OCI-LY1 (cell line): Measurements from ENCODE around the gene HTR4.
"Not testable (repeated sequence)": the region's sequence is repeated elsewhere in the genome, so short reads cannot be mapped to it uniquely, and the experiment has no call there.

Experiments
- H2AFZ ChIP-seq: fragments of 200-600 bp; sonication (generic), shearing (Covaris generic); 2 replicates; pipeline ENCODE4 v1.6.0; 2014; ENCODE audit warnings: antibody characterized with exemption, mild to moderate bottlenecking, low read length
- H3F3A ChIP-seq: fragments of 200-600 bp; sonication (generic), shearing (Covaris generic); 2 replicates; pipeline ENCODE4 v1.6.0; 2014; ENCODE audit warnings: mild to moderate bottlenecking, antibody characterized with exemption, low read length, moderate library complexity; ENCODE audit not compliant: insufficient read depth
- H3K27ac ChIP-seq: fragments of 200-600 bp; sonication (generic); 2 replicates; pipeline ENCODE4 v1.5.1; 2014; ENCODE audit warnings: low read length, mixed run types, mild to moderate bottlenecking, low read depth; ENCODE audit not compliant: poor library complexity, severe bottlenecking
- H3K27me3 ChIP-seq: fragments of 200-600 bp; sonication (generic); 2 replicates; pipeline ENCODE4 v1.6.0; 2014; ENCODE audit warnings: antibody characterized with exemption, mild to moderate bottlenecking, low read length, moderate library complexity; ENCODE audit not compliant: insufficient read depth
- H3K36me3 ChIP-seq: fragments of 200-600 bp; sonication (generic); 2 replicates; pipeline ENCODE4 v1.6.1; 2014; ENCODE audit warnings: mild to moderate bottlenecking, antibody characterized with exemption, low read length, moderate library complexity, mixed read lengths; ENCODE audit not compliant: insufficient read depth
- H3K4me1 ChIP-seq: fragments of 200-600 bp; sonication (generic); 2 replicates; pipeline ENCODE4 v1.5.1; 2014; ENCODE audit warnings: mild to moderate bottlenecking, low read length, moderate library complexity; ENCODE audit not compliant: insufficient read depth, severe bottlenecking
- H3K4me2 ChIP-seq: fragments of 200-600 bp; sonication (generic), shearing (Covaris generic); 2 replicates; pipeline ENCODE4 v1.6.1; 2014; ENCODE audit warnings: low read length
- H3K4me3 ChIP-seq: fragments of 200-600 bp; sonication (generic); 2 replicates; pipeline ENCODE4 v1.5.1; 2014; ENCODE audit warnings: low read length, low read depth, mild to moderate bottlenecking, mixed read lengths; ENCODE audit not compliant: poor library complexity, severe bottlenecking
- H3K79me2 ChIP-seq: fragments of 200-600 bp; shearing (Covaris generic); 2 replicates; pipeline ENCODE4 v1.6.1; 2016; ENCODE audit warnings: mixed run types, low read length, mixed read lengths; ENCODE audit not compliant: insufficient read depth
- H3K9ac ChIP-seq: fragments of 200-600 bp; sonication (generic), shearing (Covaris generic); 2 replicates; pipeline ENCODE4 v1.6.1; 2014; ENCODE audit warnings: mild to moderate bottlenecking, low read length, mixed read lengths
- H3K9me2 ChIP-seq: fragments of 200-600 bp; sonication (generic), shearing (Covaris generic); 2 replicates; pipeline ENCODE4 v1.6.1; 2014; ENCODE audit warnings: low read depth, mild to moderate bottlenecking, low read length, mixed read lengths
- H3K9me3 ChIP-seq: fragments of 200-600 bp; shearing (Covaris generic); 2 replicates; pipeline ENCODE4 v1.6.1; 2014; ENCODE audit warnings: low read length, mixed read lengths
- H4K20me1 ChIP-seq: fragments of 200-600 bp; sonication (generic), shearing (Covaris generic); 2 replicates; pipeline ENCODE4 v1.6.0; 2016; ENCODE audit warnings: mild to moderate bottlenecking, low read length; ENCODE audit not compliant: insufficient read depth
- EZH2 ChIP-seq: fragments of 200-600 bp; sonication (generic), shearing (Covaris generic); IDR thresholded peaks from 2 replicates; pipeline ENCODE4 v1.8.0; 2017; ENCODE audit warnings: borderline replicate concordance, mixed run types, mild to moderate bottlenecking, antibody characterized with exemption, low read length, moderate library complexity, mixed read lengths
- TF ChIP-seq, protein P1 (sequence below): fragments of 200-600 bp; sonication (generic), shearing (Covaris generic); IDR thresholded peaks from 2 replicates; pipeline ENCODE4 v1.5.1; 2017; ENCODE audit warnings: mild to moderate bottlenecking, antibody characterized with exemption, low read length, moderate library complexity, mixed read lengths

Gene HTR4

DNA sequence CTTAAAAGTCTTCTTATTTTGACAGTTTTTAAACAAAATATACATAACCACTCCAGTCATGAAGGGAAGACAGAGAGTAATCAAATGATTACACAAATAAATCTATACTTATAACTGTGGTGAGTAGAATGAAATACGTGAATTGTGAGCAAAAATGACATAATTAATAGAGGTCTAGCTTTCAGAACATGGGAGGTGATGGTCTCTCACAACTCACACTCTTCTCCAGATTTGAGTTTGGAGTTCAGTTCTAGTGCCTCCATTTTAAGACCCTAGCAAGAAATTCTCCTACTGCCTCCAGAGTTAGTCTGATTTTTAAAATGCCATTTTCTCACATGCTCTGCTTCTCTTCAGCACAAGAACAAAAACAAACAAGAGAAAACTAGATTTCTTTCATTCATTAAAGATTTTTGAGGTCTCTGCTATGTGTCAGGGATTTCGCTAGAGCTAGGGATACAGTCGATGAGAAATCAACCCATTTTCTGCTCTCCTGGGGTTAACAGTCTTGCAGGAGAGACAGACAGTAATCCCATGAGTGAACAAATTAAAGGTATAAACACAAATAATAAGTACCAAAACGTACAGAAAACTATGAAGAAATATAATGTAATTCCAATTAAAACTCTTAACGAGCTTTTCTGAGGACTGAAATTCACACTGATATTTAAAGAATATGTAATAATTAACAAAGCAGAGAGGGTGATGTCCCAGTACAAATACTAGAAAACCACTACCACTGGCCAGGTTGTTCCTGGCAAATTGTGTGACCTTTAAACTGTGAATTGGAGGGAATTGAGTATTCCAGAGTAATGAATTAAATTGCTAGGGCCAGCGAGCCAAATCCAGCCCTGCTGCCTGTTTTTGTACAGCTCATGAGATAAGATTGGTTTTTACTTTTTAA lies 27.1 kb upstream of the HTR4 start:
- no peak overlapping the region for H3K27ac ChIP-seq
- H3K9me2 ChIP-seq: no peaks in the 10 kb centered on the region
- H3F3A ChIP-seq: no peaks in the 10 kb centered on the region
- no peaks in the 10 kb centered on the region for H3K4me1 ChIP-seq
- no peak overlapping the region for H3K4me3 ChIP-seq
- no peaks in the 10 kb centered on the region for H3K9me3 ChIP-seq
- no peaks in the 10 kb centered on the region for H3K79me2 ChIP-seq
- TF ChIP-seq, protein P1, sequence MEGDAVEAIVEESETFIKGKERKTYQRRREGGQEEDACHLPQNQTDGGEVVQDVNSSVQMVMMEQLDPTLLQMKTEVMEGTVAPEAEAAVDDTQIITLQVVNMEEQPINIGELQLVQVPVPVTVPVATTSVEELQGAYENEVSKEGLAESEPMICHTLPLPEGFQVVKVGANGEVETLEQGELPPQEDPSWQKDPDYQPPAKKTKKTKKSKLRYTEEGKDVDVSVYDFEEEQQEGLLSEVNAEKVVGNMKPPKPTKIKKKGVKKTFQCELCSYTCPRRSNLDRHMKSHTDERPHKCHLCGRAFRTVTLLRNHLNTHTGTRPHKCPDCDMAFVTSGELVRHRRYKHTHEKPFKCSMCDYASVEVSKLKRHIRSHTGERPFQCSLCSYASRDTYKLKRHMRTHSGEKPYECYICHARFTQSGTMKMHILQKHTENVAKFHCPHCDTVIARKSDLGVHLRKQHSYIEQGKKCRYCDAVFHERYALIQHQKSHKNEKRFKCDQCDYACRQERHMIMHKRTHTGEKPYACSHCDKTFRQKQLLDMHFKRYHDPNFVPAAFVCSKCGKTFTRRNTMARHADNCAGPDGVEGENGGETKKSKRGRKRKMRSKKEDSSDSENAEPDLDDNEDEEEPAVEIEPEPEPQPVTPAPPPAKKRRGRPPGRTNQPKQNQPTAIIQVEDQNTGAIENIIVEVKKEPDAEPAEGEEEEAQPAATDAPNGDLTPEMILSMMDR: no peak
- TF ChIP-seq EZH2: no peak
- H3K4me2 ChIP-seq: no peak overlapping the region
- H2AFZ ChIP-seq: no peak overlapping the region
- no peaks in the 10 kb centered on the region for H4K20me1 ChIP-seq
- no peak overlapping the region for H3K9ac ChIP-seq
- H3K36me3 ChIP-seq: no peaks in the 10 kb centered on the region
- no peaks in the 10 kb centered on the region for H3K27me3 ChIP-seq

DNA sequence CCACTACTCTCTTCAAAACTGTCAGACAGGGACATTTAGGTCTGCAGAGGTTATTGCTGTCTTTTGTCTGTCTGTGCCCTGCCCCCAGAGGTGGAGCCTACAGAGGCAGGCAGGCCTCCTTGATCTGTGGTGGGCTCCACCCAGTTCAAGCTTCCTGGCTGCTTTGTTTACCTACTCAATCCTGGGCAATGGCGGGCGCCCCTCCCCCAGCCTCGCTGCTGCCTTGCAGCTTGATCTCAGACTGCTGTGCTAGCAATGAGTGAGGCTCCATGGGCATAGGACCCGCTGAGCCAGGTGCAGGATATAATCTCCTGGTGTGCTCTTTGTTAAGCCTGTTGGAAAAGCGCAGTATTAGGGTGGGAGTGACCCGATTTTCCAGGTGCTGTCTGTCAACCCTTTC lies 19.4 kb upstream of the HTR4 start:
- not testable (repeated sequence) for H3K27me3 ChIP-seq, H3K4me2 ChIP-seq, H3F3A ChIP-seq, H2AFZ ChIP-seq, H3K9me2 ChIP-seq, H3K9me3 ChIP-seq, H3K27ac ChIP-seq, H4K20me1 ChIP-seq, H3K4me1 ChIP-seq, H3K36me3 ChIP-seq, H3K4me3 ChIP-seq, H3K9ac ChIP-seq, H3K79me2 ChIP-seq

DNA sequence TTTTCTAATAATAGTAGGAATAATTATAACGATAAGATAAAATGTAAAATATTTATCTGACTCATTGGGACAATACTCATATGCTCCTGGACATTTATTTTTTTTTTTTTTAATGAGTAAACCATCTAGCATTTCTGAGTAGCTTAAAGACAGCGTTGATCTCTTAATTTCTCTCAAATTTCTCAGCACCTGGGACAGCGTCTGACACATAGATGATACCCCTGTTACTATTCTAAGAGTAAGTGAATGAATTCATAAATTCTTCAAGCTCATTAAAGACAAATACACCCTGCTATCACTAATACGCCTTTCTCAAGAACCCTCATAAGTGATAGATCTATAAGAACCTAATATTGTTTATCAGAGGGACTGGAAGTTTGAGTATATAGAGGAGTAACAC lies 12.0 kb upstream of the HTR4 start:
- Histone ChIP-seq H3K79me2 (no peaks in the 10 kb centered on the region), H3F3A (no peaks in the 10 kb centered on the region), H3K4me1 (no peaks in the 10 kb centered on the region), H3K4me3 (no peak overlapping the region), H3K4me2 (no peak overlapping the region), H3K27ac (no peak overlapping the region), H3K9me2 (no peaks in the 10 kb centered on the region), H2AFZ (no peak overlapping the region), H3K27me3 (no peaks in the 10 kb centered on the region), H3K9ac (no peak overlapping the region), H3K9me3 (no peaks in the 10 kb centered on the region), H4K20me1 (no peaks in the 10 kb centered on the region), H3K36me3 (no peaks in the 10 kb centered on the region)
- TF ChIP-seq EZH2: no peak
- TF ChIP-seq, protein P1: no peak

DNA sequence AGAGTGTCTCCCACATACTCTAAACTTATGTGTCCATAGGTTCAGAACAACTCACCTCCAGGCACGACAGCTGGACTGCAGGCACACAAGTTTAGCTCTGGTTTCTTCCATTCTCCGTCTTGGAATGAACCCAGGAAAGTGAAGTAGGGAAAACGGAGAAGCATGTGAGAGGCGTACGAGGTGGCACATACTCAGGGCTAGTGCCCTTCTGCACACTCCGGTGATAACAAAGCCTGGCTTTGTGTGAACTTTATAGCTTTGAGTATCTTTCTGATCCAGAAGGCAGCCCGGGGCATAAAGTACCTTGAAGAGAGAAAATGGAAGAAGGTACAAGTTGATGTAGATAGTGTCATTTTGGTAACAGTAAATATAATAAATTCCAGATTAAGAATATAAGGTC lies 11.1 kb upstream of the HTR4 start:
- H3K4me3 ChIP-seq: no peak overlapping the region
- no peak overlapping the region for H3K4me2 ChIP-seq
- H3K27me3 ChIP-seq: no peaks in the 10 kb centered on the region
- H2AFZ ChIP-seq: no peak overlapping the region
- H3K27ac ChIP-seq: no peak overlapping the region
- no peaks in the 10 kb centered on the region for H4K20me1 ChIP-seq
- no peaks in the 10 kb centered on the region for H3K79me2 ChIP-seq
- no peaks in the 10 kb centered on the region for H3F3A ChIP-seq
- no peaks in the 10 kb centered on the region for H3K4me1 ChIP-seq
- H3K9me2 ChIP-seq: no peaks in the 10 kb centered on the region
- H3K9ac ChIP-seq: no peak overlapping the region
- no peaks in the 10 kb centered on the region for H3K9me3 ChIP-seq
- TF ChIP-seq, protein P1: no peak
- TF ChIP-seq EZH2: no peak
- H3K36me3 ChIP-seq: no peaks in the 10 kb centered on the region
